Loucy (cell line): Measurements from ENCODE around the gene DPF3.

Experiments
- H2AFZ ChIP-seq: fragments of 200-600 bp; sonication (generic); 2 replicates; pipeline ENCODE4 v1.6.0; 2016; ENCODE audit warnings: antibody characterized with exemption, mild to moderate bottlenecking, low read length, moderate library complexity
- H3F3A ChIP-seq: fragments of 200-600 bp; 2 replicates; pipeline ENCODE4 v1.6.0; 2016; ENCODE audit warnings: antibody characterized with exemption, low read depth, mild to moderate bottlenecking
- H3K27me3 ChIP-seq: fragments of 200-600 bp; sonication (generic); 2 replicates; pipeline ENCODE4 v1.6.1; 2014; ENCODE audit warnings: low read length, mild to moderate bottlenecking; ENCODE audit not compliant: insufficient read depth, poor library complexity, severe bottlenecking
- H3K36me3 ChIP-seq: fragments of 200-600 bp; sonication (generic); 2 replicates; pipeline ENCODE4 v1.6.1; 2016; ENCODE audit warnings: low read length; ENCODE audit not compliant: insufficient read depth
- H3K4me1 ChIP-seq: fragments of 200-600 bp; sonication (generic); 2 replicates; pipeline ENCODE4 v1.5.1; 2014; ENCODE audit warnings: low read length, mild to moderate bottlenecking; ENCODE audit not compliant: insufficient read depth, poor library complexity, severe bottlenecking
- H3K4me2 ChIP-seq: fragments of 200-600 bp; sonication (generic); 2 replicates; pipeline ENCODE4 v1.6.0; 2014; ENCODE audit warnings: antibody characterized with exemption, low read length, low read depth, mild to moderate bottlenecking; ENCODE audit not compliant: poor library complexity, severe bottlenecking
- H3K4me3 ChIP-seq: fragments of 200-600 bp; sonication (generic); 2 replicates; pipeline ENCODE4 v1.5.1; 2014; ENCODE audit warnings: low read length, mild to moderate bottlenecking, mixed read lengths; ENCODE audit not compliant: poor library complexity, severe bottlenecking
- H3K79me2 ChIP-seq: fragments of 200-600 bp; sonication (generic); 2 replicates; pipeline ENCODE4 v1.6.1; 2014; ENCODE audit warnings: low read length; ENCODE audit not compliant: insufficient read depth
- H3K9ac ChIP-seq: fragments of 200-600 bp; sonication (generic); 2 replicates; pipeline ENCODE4 v1.6.0; 2014; ENCODE audit warnings: mild to moderate bottlenecking, low read depth, low read length, moderate library complexity; ENCODE audit not compliant: poor library complexity, severe bottlenecking
- H3K9me2 ChIP-seq: fragments of 200-600 bp; sonication (generic); replicated peaks from 2 replicates; pipeline ENCODE4 v1.6.1; 2016; ENCODE audit warnings: low read depth, low read length, mixed read lengths
- H3K9me3 ChIP-seq: fragments of 200-600 bp; sonication (generic); 2 replicates; pipeline ENCODE4 v1.6.1; 2014; ENCODE audit warnings: mild to moderate bottlenecking, antibody characterized with exemption, low read length, low read depth; ENCODE audit not compliant: insufficient read depth
- H4K20me1 ChIP-seq: fragments of 200-600 bp; sonication (generic); 2 replicates; pipeline ENCODE4 v1.6.0; 2014; ENCODE audit warnings: antibody characterized with exemption, low read length, mild to moderate bottlenecking; ENCODE audit not compliant: insufficient read depth, poor library complexity, severe bottlenecking
- EZH2phosphoT487 ChIP-seq: fragments of 200-600 bp; IDR thresholded peaks from 2 replicates; pipeline ENCODE4 v1.6.1; 2018; ENCODE audit warnings: antibody characterized with exemption, mild to moderate bottlenecking, moderate library complexity, borderline replicate concordance
- TF ChIP-seq, protein P1 (sequence below): fragments of 200-600 bp; sonication (generic); conservative IDR thresholded peaks from 2 replicates; pipeline ENCODE4 v1.5.1; 2014; ENCODE audit warnings: mild to moderate bottlenecking, antibody characterized with exemption, low read length

DPF3 gene

DNA sequence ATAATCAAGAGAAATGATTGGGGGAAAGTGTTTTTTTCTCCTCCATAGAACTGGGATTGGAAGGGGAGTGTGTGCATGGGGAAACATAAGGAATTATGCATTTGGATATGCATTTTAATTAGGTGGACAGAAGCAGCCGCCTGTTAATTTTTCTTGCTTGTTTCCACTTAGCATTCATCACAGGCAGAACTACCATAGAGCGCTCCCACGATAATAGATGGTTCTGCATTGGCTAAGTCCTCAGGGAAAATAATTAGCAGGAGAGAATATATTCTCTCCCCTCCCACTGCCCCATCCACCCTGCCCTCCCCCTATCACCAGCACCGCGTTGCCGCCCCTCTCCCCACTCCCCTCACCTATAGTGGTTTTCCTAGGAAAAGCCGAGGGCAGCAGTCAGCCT, 11.4 kb downstream of the DPF3 start:
- H3K4me3 ChIP-seq, result no peak overlapping the region
- H3K9ac ChIP-seq, result no peak overlapping the region
- H3K27me3 ChIP-seq, result no peaks in the 10 kb centered on the region
- peaks cover 99% of the 10 kb centered on the region for H3K79me2 ChIP-seq
- peaks cover 79% of the 10 kb centered on the region for H4K20me1 ChIP-seq
- TF ChIP-seq, protein P1, sequence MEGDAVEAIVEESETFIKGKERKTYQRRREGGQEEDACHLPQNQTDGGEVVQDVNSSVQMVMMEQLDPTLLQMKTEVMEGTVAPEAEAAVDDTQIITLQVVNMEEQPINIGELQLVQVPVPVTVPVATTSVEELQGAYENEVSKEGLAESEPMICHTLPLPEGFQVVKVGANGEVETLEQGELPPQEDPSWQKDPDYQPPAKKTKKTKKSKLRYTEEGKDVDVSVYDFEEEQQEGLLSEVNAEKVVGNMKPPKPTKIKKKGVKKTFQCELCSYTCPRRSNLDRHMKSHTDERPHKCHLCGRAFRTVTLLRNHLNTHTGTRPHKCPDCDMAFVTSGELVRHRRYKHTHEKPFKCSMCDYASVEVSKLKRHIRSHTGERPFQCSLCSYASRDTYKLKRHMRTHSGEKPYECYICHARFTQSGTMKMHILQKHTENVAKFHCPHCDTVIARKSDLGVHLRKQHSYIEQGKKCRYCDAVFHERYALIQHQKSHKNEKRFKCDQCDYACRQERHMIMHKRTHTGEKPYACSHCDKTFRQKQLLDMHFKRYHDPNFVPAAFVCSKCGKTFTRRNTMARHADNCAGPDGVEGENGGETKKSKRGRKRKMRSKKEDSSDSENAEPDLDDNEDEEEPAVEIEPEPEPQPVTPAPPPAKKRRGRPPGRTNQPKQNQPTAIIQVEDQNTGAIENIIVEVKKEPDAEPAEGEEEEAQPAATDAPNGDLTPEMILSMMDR, result no peak
- TF ChIP-seq EZH2phosphoT487, result no peak
- no peaks in the 10 kb centered on the region for H3K9me3 ChIP-seq
- peaks cover 52% of the 10 kb centered on the region; the same call in 1 of the 2 replicates for H3K36me3 ChIP-seq
- H2AFZ ChIP-seq, result no peak overlapping the region
- no peak overlapping the region for H3K4me2 ChIP-seq
- no peaks in the 10 kb centered on the region for H3K9me2 ChIP-seq
- no peaks in the 10 kb centered on the region for H3F3A ChIP-seq
- peaks cover 43% of the 10 kb centered on the region for H3K4me1 ChIP-seq

DNA sequence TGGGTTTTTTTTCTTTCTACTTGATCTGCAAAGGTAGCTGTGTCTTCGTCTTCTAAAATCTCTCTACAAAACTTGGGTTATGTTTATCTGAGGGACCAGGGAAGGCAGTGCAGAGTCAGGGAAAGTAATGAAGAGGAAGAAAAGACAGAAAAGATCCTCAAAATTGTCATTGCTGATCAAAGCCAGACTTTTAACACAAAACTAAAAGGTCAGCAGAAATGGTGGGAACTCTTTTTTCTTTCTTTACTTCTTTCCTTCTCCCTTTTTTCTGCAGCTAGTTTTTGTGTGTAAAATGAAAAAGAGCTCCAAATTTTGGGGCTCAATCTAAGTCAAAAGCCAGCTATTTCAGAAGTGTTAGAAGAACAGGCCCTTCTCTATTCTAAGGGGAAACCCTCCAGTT, 11.9 kb downstream of the DPF3 start:
- Histone ChIP-seq H3K9me2 (no peaks in the 10 kb centered on the region), H3K9ac (no peak overlapping the region), H3K79me2 (peaks cover 99% of the 10 kb centered on the region), H3K9me3 (no peaks in the 10 kb centered on the region), H3K4me1 (peaks cover 43% of the 10 kb centered on the region), H3K36me3 (peaks cover 54% of the 10 kb centered on the region; the same call in 1 of the 2 replicates), H3K4me3 (no peak overlapping the region), H3K27me3 (no peaks in the 10 kb centered on the region), H2AFZ (no peak overlapping the region), H3K4me2 (no peak overlapping the region), H3F3A (no peaks in the 10 kb centered on the region), H4K20me1 (peaks cover 79% of the 10 kb centered on the region)
- no peak for TF ChIP-seq EZH2phosphoT487
- TF ChIP-seq, protein P1, result no peak

DNA sequence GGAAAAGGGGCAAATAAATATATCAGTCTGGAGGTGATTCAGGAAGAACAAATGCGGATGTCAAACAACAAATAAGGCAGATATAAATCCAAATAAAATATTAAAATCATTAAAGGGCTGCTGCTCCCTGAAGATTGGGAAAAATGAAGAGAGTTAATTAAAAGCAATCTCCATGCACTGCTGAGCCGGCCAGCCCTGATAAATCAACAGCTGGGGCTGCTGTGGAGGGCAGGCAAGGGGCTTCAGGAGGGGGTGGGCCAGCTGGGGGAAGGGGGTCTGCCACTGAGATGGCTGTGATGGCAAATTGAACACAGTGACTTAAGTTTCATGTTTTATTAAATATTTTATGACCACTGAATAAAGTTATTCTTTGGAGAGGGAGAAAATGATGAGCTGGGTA, 12.4 kb downstream of the DPF3 start:
- Histone ChIP-seq H3K9me2 (no peaks in the 10 kb centered on the region), H3F3A (no peaks in the 10 kb centered on the region), H3K4me1 (peaks cover 42% of the 10 kb centered on the region), H3K79me2 (peaks cover 99% of the 10 kb centered on the region), H3K4me2 (no peak overlapping the region), H3K4me3 (no peak overlapping the region), H3K27me3 (no peaks in the 10 kb centered on the region), H3K9ac (no peak overlapping the region), H4K20me1 (peaks cover 80% of the 10 kb centered on the region), H3K36me3 (peaks cover 59% of the 10 kb centered on the region; the same call in 1 of the 2 replicates), H2AFZ (no peak overlapping the region), H3K9me3 (no peaks in the 10 kb centered on the region)
- TF ChIP-seq, protein P1, result no peak
- TF ChIP-seq EZH2phosphoT487, result no peak
